ENCODE results near the gene COQ4.

COQ4 gene

DNA sequence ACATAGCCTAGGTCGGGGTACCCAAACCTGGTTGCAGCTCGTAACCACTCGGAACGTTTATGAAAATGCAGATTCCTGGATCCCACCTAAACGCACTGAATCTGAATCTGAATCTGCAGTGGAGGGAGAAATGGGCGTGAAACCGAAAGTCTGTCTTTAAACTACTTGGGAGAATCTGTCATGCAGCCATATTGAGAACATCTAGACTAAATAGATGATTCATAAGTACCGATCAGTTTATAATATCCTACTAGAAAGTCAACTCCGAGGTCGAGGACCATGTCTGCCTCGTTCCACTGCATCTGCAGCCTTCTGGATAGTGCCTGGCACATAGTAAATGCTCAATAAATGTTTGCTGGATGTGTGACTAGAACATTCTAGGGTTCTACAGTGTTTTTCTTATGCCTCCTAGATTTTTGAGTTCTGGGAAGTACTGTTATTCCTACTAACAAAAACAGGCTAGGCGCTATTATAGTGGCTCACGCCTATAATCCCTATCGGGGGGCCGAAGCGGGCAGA, 632 bp downstream of the COQ4 start:
- Histone ChIP-seq H3K4me3 (ENCODE audit: insufficient read length, low read depth) (peak overlapping the region; percentile 81), H3K36me3 (ENCODE audit: insufficient read depth, insufficient read length, low read length) (peaks cover 48% of the 10 kb centered on the region)
- DNase-seq (ENCODE audit: low read depth, low spot score): no peak

DNA sequence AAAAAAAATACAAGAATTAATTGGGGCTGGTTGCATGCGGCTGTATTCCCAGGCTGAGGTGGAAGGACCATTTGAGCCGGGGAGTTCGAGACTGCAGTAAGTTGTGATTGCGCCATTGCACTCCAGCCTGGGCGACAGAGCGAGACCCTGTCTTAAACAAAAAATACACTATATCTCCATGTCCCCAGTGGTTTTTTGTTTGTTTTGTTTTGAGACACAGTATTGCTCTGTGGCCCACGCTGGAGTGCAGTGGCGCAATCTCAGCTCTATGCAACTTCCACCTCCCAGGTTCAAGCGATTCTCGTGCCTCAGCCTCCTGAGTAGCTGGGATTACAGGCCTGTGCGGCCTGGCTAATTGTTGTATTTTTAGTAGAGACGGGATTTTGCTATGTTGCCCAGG, 1.2 kb downstream of the COQ4 start:
- Histone ChIP-seq H3K4me3 (ENCODE audit: insufficient read length, low read depth) (peak overlapping the region; percentile 81), H3K4me1 (ENCODE audit: insufficient read depth, insufficient read length) (no peaks in the 10 kb centered on the region), H3K36me3 (ENCODE audit: insufficient read depth, insufficient read length, low read length) (peaks cover 53% of the 10 kb centered on the region), H3K9ac (ENCODE audit: insufficient read length, low read depth) (peak overlapping the region; percentile 92), H3K27me3 (ENCODE audit: insufficient read depth, insufficient read length) (no peaks in the 10 kb centered on the region), H3K9me3 (ENCODE audit: insufficient read depth, low read length) (no peaks in the 10 kb centered on the region)
- no peak for TF ChIP-seq ZNF274 (IDR thresholded peaks at IDR 0.05; ENCODE audit: low read depth, low read length)
- DNase-seq (ENCODE audit: low read depth, low spot score): no peak

More for the DNA sequence above, 632 bp downstream of the COQ4 start:
- TF ChIP-seq YY1 (IDR thresholded peaks at IDR 0.05; ENCODE audit: insufficient read depth, insufficient read length): no peak
- no peak for TF ChIP-seq ZNF274 (IDR thresholded peaks at IDR 0.05; ENCODE audit: low read depth, low read length)
- no peak for TF ChIP-seq SUZ12 (IDR thresholded peaks at IDR 0.05; ENCODE audit: extremely low read depth, insufficient read depth, insufficient read length)
- peak overlapping the region; percentile 92 for H3K9ac ChIP-seq (ENCODE audit: insufficient read length, low read depth)
- H3K27me3 ChIP-seq (ENCODE audit: insufficient read depth, insufficient read length): no peaks in the 10 kb centered on the region
- no peaks in the 10 kb centered on the region for H3K4me1 ChIP-seq (ENCODE audit: insufficient read depth, insufficient read length)
- H3K9me3 ChIP-seq (ENCODE audit: insufficient read depth, low read length): no peaks in the 10 kb centered on the region

DNA sequence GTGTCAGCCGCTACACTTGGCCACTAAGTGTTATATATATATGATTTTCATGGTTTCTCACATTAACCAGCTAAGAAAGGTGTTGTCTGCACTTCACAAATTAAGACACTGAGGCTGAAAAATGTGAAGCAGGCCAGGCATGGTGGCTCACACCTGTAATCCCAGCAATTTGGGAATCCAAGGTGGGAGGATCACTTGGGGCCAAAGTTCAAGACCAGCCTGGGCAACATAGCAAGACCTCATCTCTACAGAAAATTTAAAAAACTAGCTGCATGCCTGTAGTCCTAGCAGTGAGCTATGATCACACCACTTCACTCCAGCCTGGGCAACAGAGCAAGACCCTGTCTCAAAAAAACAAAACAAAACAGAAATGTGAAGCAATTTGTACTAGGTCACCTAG, 1.8 kb downstream of the COQ4 start:
- H3K36me3 ChIP-seq (ENCODE audit: insufficient read depth, insufficient read length, low read length): peaks cover 59% of the 10 kb centered on the region
- no peaks in the 10 kb centered on the region for H3K27me3 ChIP-seq (ENCODE audit: insufficient read depth, insufficient read length)
- no peak for DNase-seq (ENCODE audit: low read depth, low spot score)
- H3K4me3 ChIP-seq (ENCODE audit: insufficient read length, low read depth): no peak overlapping the region
- TF ChIP-seq SUZ12 (IDR thresholded peaks at IDR 0.05; ENCODE audit: extremely low read depth, insufficient read depth, insufficient read length) (no peak), YY1 (IDR thresholded peaks at IDR 0.05; ENCODE audit: insufficient read depth, insufficient read length) (no peak), ZNF274 (IDR thresholded peaks at IDR 0.05; ENCODE audit: low read depth, low read length) (no peak)
- H3K4me1 ChIP-seq (ENCODE audit: insufficient read depth, insufficient read length): no peaks in the 10 kb centered on the region
- H3K9me3 ChIP-seq (ENCODE audit: insufficient read depth, low read length): no peaks in the 10 kb centered on the region
- H3K9ac ChIP-seq (ENCODE audit: insufficient read length, low read depth): no peak overlapping the region

DNA sequence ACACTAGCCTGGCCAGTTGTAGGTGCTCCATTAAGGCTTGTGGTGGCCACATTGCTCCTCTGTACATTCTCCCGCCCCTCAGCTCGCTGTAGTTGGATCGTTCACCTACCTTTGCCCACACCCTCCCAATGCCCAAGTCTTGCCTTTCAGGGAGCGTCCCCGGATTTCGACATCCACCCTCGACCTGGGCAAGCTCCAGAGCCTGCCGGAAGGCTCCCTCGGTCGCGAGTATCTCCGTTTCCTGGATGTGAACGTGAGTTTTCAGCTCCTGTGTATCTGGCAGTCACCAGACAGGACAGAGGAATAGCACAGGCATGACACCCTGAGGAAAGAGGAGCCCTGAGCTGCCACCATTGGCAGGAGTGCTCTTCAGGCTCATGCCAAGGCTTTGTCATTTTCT, 3.0 kb downstream of the COQ4 start:
- H3K36me3 ChIP-seq (ENCODE audit: insufficient read depth, insufficient read length, low read length): peaks cover 65% of the 10 kb centered on the region
- TF ChIP-seq ZNF274 (IDR thresholded peaks at IDR 0.05; ENCODE audit: low read depth, low read length): no peak
- no peak for TF ChIP-seq SUZ12 (IDR thresholded peaks at IDR 0.05; ENCODE audit: extremely low read depth, insufficient read depth, insufficient read length)
- no peak for TF ChIP-seq YY1 (IDR thresholded peaks at IDR 0.05; ENCODE audit: insufficient read depth, insufficient read length)
- no peak for DNase-seq (ENCODE audit: low read depth, low spot score)
- H3K9ac ChIP-seq (ENCODE audit: insufficient read length, low read depth): no peak overlapping the region
- H3K4me3 ChIP-seq (ENCODE audit: insufficient read length, low read depth): no peak overlapping the region
- H3K9me3 ChIP-seq (ENCODE audit: insufficient read depth, low read length): no peaks in the 10 kb centered on the region
- no peaks in the 10 kb centered on the region for H3K27me3 ChIP-seq (ENCODE audit: insufficient read depth, insufficient read length)
- no peaks in the 10 kb centered on the region for H3K4me1 ChIP-seq (ENCODE audit: insufficient read depth, insufficient read length)

DNA sequence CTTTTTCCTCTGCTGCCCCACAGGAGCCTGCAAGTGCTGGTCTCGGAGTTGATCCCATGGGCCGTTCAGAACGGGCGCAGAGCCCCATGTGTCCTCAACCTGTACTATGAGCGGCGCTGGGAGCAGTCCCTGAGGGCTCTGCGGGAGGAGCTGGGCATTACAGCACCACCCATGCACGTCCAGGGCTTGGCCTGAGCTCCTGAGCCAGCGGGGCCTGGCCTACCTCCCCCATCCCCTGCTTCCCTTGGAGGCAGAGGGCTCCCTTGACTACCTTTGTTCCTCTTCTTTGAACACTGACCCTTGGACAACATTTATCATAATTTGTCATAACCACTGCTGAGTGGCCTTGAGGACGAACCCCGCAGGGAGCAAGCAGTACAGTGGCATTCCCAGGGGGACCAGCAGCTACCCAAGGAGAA, 10.8 kb downstream of the COQ4 start:
- Histone ChIP-seq H3K27me3 (ENCODE audit: insufficient read depth, insufficient read length) (no peaks in the 10 kb centered on the region), H3K36me3 (ENCODE audit: insufficient read depth, insufficient read length, low read length) (peaks cover 65% of the 10 kb centered on the region), H3K4me1 (ENCODE audit: insufficient read depth, insufficient read length) (peaks cover 2% of the 10 kb centered on the region), H3K9ac (ENCODE audit: insufficient read length, low read depth) (no peak overlapping the region), H3K4me3 (ENCODE audit: insufficient read length, low read depth) (no peak overlapping the region), H3K9me3 (ENCODE audit: insufficient read depth, low read length) (no peaks in the 10 kb centered on the region)
- no peak for TF ChIP-seq ZNF274 (IDR thresholded peaks at IDR 0.05; ENCODE audit: low read depth, low read length)
- TF ChIP-seq YY1 (IDR thresholded peaks at IDR 0.05; ENCODE audit: insufficient read depth, insufficient read length): no peak
- TF ChIP-seq SUZ12 (IDR thresholded peaks at IDR 0.05; ENCODE audit: extremely low read depth, insufficient read depth, insufficient read length): no peak
- DNase-seq (ENCODE audit: low read depth, low spot score): no peak

DNA sequence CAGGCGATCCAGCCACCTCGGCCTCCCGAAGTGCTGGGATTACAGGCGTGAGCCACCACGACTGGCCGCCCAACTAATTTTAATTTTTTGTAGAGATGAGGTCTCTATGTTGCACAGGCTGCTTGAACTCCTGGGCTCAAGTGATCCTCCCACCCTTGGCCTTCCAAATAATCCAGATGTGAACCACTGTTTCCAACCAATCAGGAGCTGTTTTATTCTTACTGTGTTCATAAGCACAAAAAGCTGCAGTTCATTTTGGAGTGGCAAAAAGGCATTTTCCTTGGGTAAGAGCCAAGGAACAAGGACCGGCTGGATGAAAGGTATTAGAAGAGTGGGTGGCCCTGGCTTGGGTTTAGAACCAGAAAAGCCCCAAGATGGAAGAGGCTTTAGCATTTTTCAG, 12.5 kb downstream of the COQ4 start:
- no peaks in the 10 kb centered on the region for H3K27me3 ChIP-seq (ENCODE audit: insufficient read depth, insufficient read length)
- DNase-seq (ENCODE audit: low read depth, low spot score): no peak
- no peaks in the 10 kb centered on the region for H3K9me3 ChIP-seq (ENCODE audit: insufficient read depth, low read length)
- no peak overlapping the region for H3K4me3 ChIP-seq (ENCODE audit: insufficient read length, low read depth)
- TF ChIP-seq YY1 (IDR thresholded peaks at IDR 0.05; ENCODE audit: insufficient read depth, insufficient read length) (no peak), SUZ12 (IDR thresholded peaks at IDR 0.05; ENCODE audit: extremely low read depth, insufficient read depth, insufficient read length) (no peak), ZNF274 (IDR thresholded peaks at IDR 0.05; ENCODE audit: low read depth, low read length) (no peak)
- peaks cover 51% of the 10 kb centered on the region for H3K36me3 ChIP-seq (ENCODE audit: insufficient read depth, insufficient read length, low read length)
- H3K4me1 ChIP-seq (ENCODE audit: insufficient read depth, insufficient read length): peaks cover 4% of the 10 kb centered on the region
- H3K9ac ChIP-seq (ENCODE audit: insufficient read length, low read depth): no peak overlapping the region

DNA sequence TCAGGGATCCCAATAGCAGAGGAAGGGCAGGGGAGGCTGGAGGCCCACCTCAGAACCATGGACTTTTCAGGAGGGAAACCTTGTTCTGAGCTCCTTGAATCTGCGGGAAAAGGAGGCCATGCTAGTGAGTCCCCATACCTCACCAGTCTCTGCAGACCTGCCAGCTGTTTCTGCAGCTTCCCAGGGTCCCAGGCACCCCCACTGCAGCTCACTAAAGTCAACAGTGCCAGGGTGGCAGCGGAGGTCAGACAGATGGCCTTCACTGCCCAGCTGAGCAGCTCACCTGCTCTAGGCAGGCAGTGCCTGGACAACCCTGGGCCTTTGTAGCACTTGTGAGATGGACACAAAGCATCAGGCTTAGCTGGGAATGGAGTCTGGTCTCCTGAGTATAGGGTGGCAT, 13.3 kb downstream of the COQ4 start:
- TF ChIP-seq ZNF274 (IDR thresholded peaks at IDR 0.05; ENCODE audit: low read depth, low read length): no peak
- TF ChIP-seq SUZ12 (IDR thresholded peaks at IDR 0.05; ENCODE audit: extremely low read depth, insufficient read depth, insufficient read length): no peak
- TF ChIP-seq YY1 (IDR thresholded peaks at IDR 0.05; ENCODE audit: insufficient read depth, insufficient read length): no peak
- Histone ChIP-seq H3K4me3 (ENCODE audit: insufficient read length, low read depth) (no peak overlapping the region), H3K27me3 (ENCODE audit: insufficient read depth, insufficient read length) (no peaks in the 10 kb centered on the region), H3K9ac (ENCODE audit: insufficient read length, low read depth) (no peak overlapping the region), H3K4me1 (ENCODE audit: insufficient read depth, insufficient read length) (peaks cover 4% of the 10 kb centered on the region), H3K36me3 (ENCODE audit: insufficient read depth, insufficient read length, low read length) (peaks cover 51% of the 10 kb centered on the region), H3K9me3 (ENCODE audit: insufficient read depth, low read length) (no peaks in the 10 kb centered on the region)
- DNase-seq (ENCODE audit: low read depth, low spot score): no peak
